Left hindlimb (tissue), 1 donor: ENCODE results near the gene PTH2.
"Not testable (repeated sequence)": the region's sequence is repeated elsewhere in the genome, so short reads cannot be mapped to it uniquely, and the experiment has no call there.

ENCODE experiments used
- DNase-seq: peaks from one replicate; pipeline ENCODE4 v3.0.0-alpha.2; 2018

PTH2 gene, protein sequence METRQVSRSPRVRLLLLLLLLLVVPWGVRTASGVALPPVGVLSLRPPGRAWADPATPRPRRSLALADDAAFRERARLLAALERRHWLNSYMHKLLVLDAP

DNA sequence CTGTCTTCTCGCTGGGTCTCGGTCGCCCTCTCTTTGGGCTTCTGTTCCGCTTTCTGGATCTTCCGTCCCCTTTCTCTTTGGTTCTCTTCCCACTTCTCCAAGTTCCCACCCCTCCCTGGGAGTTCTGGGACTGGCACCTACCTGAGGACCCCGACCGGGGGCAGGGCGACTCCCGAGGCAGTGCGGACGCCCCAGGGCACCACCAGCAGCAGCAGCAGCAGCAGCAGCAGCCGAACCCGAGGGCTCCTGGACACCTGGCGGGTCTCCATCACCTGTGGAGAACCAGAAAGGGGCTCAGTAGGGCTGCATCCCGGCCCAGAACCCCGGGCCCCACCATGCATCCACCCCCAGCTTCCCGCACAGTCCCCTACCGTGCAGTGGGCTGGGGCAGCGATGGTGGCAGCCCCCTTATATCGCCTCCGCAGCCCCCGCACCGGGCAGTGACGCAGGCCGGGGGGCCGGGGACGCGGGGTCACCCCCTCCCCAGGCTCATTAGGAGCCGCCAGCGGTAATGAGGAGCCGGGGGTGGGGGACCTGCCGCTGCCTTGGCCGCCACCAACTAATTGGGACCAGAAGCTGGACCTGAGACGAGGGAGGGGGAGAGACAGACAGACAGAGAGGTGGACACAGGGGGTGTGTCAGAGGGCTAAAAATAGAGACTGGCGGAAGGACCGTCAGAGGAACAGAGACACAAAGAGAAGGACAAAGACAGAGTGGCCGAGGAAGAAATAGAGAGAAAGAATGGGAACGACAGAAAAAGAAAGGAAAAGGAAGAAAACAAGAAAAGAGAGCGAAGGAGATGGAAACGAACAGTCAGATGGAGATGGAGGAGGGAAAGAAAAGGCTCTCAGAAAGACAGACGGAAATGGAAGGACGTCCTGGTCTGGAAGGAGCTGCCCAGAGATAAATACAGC, at the start of gene PTH2:
Gene PTH2, minus strand, starts transcription at position 371 of the 914 bp plus-strand sequence. Its CDS starts 102 bp downstream, at position 269.
- DNase-seq, result no peak

DNA sequence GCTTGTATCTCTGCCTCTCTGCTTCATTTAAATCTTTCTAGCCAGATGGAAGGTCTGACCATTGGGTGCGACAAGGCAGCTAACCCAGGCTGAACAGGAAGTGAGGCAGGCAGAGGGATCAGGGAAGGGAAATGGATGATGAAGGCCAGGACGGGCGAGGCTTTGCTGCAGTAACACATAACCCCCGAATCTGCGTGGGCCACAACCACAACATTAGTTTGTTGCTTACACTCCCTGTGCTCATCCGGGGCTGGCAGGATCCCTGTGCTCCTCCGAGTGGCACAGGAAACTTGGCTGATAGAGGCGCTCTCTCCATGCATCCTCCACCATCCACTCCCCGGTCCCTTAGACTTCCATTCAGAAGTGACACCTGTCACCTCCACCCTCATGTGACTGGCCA, 49.7 kb upstream of the PTH2 start:
- DNase-seq, result peak; percentile 25

DNA sequence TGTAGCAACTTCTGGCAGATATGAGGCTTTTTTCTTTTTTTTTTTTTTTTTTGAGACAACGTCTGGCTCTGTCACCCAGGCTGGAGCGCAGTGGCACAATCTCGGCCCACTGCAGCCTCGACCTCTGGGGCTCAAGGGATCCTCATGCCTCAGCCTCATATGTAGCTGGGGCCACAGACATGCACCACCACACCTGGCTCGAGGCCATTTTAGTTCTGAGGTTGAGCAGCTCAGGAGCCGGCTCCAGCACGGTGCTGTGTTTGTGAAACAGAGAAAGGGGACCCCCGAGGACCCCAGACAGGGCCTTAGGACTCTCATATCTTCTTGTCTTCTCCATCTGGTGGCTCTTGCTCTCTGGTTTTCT, 47.4 kb upstream of the PTH2 start:
- peak; percentile 19 for DNase-seq

DNA sequence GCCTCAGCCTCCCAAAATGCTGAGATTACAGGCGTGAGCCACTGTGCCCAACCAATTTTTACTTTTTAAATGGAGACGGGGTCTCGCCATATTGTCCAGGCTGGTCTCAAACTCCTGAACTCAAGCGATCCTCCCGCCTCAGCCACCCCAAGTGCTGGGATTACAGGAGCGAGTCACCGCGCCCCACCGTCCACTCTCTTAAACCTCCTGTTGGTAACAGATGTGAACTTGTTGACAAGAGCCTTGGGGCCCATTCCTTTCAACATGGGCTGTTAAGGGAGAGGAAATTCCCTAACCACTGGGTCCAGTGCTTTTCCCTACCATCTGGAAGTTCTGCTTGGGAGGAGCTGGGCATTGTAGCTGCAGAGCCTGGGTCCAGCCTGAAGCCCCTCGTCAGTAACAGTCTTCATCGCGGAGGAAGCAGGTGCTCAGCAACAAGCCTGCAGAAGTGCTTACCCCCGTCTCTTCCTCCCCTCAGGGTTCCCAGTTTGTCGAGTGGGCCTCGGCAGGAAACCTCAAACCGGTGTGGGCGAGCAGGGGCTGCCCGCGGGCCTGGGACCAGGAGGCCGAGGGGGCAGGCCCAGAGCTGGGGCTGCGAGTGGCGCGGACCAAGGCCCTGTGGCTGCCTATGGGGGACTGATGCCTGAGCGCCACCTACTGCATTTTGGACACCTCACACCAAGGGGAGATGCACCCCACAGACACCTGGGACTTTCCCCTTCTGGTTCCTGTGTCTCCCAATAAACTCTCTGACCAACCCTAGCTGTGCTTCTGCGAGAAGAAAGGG, 46.8 kb upstream of the PTH2 start:
- DNase-seq, result peak; percentile 31

DNA sequence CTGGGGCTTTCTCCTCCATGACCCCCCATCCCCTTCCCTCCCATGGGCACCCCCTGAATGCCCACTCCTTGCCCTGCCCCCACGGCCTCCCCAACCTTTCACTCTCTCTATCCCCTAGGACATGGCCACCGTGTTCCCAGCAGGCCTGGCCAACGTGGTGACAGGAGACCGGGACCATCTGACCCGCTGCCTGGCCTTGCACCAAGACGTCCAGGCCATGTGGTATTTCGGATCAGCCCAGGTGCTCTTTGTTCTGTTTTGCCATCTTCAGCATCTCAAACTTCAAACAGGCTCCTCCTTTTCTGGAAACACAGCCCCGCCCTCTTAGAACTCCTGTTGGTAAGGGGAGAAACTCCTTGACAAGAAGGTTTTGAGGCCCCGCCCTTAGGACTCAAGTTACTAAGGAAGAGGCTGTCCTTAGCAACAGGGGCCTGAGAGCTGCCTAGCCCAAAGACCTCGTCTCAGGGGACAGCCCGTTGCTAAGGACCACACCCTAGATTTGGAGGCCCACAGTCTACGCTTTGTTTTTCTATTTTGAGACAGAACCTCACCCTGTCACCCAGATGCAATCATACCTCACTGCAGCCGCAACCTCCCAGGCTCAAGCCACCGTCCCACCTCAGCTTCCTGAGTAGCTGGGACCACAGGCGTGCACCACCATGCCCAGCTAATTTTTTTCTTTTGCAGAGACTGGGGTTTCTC, 45.7 kb upstream of the PTH2 start:
- peak; percentile 81 for DNase-seq

DNA sequence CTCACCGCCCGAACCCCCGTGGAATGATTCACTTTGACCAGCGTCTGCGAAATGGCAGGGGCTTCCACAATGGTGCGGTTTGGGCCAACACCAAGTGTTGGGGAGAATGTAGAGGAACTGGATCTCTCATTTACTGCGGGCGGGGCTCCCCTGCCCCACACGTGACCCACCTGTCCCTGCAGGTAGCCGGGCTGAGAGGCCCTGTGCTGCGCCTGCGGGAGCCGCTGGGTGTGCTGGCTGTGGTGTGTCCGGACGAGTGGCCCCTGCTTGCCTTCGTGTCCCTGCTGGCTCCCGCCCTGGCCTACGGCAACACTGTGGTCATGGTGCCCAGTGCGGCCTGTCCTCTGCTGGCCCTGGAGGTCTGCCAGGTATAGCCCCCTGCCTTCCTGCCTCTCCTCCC, 45.0 kb upstream of the PTH2 start:
- peak; percentile 29 for DNase-seq

DNA sequence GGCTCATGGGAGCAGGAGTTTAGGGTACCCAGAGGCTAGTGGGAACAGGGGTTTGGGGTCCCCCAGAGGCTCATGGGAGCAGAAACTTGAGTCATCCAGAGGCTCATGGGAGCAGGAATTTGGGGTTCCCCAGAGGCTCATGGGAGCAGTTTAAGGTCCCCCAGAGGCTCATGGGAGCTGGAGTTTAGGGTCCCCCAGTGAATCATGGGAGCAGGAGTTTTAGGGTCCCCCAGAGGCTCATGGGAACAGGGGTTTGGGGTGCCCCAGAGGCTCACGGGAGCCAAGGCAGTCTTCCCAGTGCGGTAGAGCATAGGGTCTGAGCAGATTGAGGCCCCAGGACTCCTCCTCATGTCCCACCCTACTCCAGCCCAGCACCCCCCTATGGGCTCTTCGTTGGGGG, 42.1 kb upstream of the PTH2 start:
- DNase-seq, result no peak

DNA sequence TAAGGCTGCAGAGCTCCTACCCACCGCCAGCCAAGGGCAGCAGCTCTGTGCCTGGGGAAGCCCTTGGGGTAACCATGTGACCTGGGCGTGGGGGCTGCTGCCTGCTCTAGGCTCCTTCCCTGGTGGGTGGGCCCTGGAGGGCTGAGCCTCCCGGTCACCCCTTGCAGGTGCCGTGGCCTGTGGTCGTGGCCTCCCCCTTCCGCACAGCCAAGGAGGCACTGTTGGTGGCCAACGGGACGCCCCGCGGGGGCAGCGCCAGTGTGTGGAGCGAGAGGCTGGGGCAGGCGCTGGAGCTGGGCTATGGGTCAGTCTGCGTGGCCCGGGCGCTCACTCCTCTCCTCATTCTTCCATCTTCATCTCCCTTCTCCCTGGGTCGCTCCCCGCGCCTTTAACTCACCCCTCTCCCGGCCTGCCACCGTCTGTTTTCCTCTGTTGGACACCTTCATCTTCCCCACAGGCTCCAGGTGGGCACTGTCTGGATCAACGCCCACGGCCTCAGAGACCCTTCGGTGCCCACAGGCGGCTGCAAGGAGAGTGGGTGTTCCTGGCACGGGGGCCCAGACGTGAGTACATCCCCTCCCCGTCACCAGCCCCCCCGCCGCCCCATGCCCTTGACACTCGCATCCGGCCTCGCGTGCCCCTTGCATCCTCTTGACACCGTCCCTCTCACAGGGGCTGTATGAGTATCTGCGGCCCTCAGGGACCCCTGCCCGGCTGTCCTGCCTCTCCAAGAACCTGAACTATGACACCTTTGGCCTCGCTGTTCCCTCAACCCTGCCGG, 40.9 kb upstream of the PTH2 start:
- DNase-seq, result no peak

DNA sequence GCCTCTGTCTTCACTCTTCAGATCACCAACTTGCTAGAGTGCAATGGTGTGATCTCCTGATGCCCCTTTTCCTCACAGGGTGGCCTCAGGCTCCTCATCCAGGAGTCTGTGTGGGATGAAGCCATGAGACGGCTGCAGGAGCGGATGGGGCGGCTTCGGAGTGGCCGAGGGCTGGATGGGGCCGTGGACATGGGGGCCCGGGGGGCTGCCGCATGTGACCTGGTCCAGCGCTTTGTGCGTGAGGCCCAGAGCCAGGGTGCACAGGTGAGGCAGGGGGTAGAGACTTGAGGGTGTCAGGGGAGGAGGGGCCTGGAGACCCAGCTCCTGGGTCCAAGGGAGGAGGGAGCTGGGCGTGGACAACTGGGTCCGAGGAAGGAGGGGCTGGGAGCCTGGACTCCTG, 39.3 kb upstream of the PTH2 start:
- no peak for DNase-seq

DNA sequence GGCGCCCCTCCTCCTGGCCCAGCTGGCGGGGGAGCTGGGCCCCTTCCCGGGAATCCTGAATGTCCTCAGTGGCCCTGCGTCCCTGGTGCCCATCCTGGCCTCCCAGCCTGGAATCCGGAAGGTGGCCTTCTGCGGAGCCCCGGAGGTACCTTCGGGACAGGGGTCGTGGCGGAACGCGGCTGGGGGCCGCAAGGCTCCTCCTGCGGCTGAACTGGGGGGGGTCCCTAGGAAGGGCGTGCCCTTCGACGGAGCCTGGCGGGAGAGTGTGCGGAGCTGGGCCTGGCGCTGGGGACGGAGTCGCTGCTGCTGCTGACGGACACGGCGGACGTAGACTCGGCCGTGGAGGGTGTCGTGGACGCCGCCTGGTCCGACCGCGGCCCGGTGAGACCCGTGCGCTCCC, 38.4 kb upstream of the PTH2 start:
- no peak for DNase-seq

DNA sequence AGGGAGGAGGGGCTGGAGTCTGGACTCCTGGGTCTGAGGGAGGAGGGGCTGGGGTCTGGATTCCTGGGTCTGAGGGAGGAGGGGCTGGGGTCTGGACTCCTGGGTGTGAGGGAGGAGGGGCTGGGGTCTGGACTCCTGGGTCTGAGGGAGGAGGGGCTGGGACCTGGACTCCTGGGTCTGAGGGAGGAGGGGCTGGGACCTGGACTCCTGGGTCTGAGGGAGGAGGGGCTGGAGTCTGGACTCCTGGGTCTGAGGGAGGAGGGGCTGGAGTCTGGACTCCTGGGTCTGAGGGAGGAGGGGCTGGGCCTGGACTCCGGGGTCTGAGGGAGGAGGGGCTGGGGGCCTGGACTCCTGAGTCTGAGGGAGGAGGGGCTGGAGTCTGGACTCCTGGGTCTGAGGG, 37.9 kb upstream of the PTH2 start:
- DNase-seq, result not testable (repeated sequence)

DNA sequence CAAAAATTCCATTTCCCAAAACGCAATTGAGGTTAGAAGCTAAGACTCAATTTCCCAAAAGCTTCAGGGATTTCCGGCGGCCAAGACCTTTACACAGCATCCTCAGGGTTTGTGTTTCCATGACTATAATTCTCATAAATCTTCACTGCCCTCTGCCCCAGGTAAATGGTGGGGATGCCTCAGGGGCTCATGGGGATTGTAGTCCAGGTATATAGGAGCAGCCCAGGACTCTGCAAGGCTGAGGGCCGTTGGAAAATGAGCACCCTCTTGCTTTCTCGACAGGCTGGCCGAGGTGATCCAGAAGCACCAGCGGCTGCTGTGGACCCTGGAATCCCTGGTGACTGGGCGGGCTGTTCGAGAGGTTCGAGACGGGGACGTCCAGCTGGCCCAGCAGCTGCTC, 36.1 kb upstream of the PTH2 start:
- no peak for DNase-seq

DNA sequence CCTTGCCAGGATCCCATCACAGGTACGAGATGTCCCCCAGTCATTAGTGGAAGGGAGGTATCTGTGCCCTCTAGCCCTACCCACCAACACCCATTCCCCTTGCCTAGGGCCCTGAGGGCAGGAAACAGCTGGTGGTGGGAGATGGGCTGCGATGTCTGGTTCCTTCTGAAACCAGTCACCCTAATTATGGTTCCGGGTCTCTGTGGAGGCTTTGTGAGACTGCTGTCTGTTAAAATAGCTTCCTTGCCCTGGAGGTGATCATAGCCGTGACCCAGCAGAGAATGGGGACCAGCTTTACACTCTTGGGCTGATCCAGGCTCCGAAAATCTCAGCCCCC, 35.3 kb upstream of the PTH2 start:
- DNase-seq, result no peak

DNA sequence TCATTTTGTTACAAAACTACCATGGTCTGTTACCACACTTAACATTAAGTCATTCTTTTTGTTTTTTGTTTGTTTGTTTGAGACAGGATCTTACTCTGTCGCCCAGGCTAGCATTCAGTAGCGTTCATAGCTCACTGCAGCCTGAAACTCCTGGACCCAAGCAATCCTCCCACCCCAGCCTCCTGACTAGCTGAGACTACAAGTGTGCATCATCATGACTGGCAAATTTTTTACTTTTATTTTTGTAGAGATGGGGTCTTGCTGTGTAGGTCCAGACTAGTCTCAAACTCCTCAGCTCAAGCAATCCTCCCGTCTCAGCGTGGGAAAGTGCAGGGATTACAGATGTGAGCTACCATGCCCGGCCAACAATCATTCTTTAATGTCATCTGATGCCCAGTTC, 33.1 kb upstream of the PTH2 start:
- no peak for DNase-seq

DNA sequence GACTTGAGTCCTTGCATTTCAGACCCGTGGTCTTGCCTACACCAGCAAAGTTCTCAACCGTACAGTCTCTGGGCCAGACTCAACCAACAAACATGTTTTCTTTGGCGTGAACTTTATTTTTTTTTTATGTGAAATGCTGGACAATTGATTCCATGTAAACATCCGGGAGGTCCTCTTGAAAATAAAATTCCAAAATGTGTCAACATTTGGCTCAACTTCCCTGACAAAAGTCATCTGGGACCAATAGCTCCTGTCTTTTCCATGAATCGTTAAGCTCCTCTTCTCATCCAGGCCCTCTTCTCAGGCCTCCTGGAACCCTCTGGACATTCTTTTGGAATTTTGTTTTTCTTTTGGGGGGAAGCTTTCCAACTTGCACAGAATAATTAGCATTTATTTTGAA, 32.5 kb upstream of the PTH2 start:
- no peak for DNase-seq

DNA sequence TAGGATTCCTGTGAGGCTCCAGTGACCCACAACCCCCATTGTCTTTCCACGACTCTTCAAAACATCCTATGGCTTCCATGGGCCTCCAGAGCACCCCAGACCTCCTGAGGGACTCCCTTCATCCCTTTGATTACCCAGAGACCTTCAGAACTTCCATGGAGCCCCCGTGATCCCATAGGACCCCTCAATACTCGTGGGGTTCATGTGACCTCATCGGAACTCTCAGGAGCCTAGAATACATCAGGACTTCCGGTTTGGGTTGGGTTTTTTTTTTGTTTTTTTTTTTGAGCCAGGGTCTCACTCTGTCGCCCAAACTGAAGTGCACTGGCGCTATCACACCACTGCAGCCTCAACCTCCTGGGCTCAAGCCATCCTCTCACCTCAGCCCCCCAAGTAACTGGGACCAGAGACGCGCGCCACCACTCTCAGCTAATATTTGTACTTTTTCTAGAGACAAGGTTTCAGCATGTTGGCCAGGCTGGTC, 30.6 kb upstream of the PTH2 start:
- no peak for DNase-seq

DNA sequence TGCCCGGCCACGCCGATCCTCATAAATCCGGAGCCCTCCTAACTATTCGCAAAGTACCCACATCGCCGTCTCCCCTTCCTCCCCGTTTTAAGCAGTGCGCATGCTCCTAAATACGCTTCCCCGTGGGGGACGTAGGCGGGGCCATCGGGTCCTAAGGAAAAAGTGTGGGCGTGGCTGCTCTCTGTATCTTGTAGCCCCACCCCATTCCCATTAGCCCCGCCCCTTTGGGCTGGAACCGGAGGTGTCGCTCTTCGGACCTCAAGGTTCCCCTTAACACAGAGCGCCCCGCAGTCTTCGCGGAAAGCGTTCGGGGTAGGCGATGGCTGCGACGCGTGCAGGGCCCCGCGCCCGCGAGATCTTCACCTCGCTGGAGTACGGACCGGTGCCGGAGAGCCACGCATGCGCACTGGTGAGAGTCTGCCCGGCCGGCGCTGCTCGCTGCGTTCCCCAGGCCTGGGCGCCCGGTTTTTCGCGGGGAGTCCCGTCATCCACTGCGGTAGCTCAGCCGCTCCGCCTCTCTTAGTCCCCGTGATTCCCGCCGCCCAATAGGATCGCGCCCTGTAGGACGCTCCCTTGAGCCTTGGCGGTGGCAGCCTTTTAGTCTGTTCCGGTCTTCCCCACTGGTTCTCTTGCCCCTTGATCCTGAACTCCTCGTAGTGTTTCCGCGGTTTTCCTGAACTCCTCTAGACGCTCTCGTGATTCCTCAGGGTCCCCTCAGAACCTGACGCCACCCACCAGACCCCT, 29.9 kb upstream of the PTH2 start, which contains the start of gene ALDH16A1:
Gene ALDH16A1, plus strand, starts transcription at position 213 of the 744 bp plus-strand sequence. Its CDS starts 107 bp downstream, at position 320.
- DNase-seq, result peak; percentile 99

DNA sequence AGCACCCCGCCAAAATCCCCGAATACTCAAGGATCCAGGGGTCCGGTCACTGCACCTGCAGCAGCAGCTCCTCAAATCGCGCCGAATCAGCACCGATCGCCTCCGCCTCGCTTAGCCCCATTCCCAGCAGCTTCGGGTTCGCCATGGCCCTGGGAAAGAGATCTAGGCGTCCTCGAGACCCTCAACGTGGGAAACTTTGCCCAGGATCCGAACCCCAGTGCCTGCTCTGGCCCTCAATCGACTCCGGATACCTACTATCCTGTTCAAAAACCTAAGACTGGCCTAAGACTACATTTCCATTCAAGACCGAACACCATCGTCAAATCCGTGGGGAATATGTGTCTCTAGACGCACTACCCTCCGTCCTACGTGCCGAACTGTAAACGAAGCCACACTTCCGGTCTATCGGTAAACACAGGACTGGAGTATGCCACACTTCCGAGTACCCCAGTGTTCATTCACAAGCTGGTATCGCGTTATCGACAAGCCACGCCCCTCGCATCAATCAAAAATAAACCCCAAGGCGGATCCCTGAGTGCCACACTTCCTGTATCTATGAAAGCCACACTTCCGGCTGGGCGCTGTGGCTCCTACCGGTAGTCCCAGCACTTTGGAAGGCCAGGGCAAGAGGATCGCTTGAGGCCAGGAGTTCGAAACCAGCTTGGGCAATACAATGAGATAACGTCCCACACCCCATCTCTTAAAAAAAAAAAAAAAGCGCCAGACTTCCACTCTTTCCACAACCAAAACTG, 28.4 kb upstream of the PTH2 start, which contains the start of gene PIH1D1:
Gene PIH1D1, minus strand, starts transcription at position 385 of the 752 bp plus-strand sequence. Its CDS starts 240 bp downstream, at position 145.
- DNase-seq, result peak; percentile 97

DNA sequence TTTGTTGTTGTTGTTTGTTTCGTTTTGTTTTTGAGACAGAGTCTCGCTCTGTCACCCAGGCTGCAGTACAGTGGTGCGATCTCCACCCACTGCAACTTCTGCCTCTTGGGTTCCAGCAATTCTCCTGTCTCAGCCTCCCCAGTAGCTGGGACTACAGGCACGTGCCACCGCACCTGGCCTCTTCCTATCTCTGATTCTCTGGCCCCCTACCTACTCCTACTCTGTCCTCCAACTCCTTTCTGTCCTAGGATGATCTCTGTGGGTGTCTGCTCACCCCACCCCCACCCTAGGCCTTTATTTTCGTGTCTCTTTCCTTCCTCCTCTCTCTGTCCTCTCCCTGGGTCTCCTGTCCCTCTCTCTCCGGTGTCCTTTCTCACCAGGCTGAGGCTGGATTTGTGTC, 27.2 kb upstream of the PTH2 start:
- DNase-seq, result no peak

DNA sequence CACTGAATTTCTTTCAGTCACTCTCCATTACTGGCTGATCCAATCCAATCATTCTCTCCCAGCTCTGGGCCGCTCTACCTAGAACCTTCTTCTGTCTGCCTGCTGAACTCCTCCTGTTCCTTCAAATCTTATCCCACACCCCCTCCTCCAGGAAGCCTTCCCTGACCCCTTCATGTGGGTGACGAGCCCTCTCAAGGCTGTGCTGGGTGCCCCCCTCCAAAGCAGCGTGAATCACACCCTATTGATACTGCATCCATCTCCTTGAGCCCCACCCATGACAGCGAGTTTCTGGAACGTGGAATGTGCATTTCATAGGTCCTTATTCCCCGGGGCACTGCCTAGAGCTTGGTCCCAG, 25.2 kb upstream of the PTH2 start:
- DNase-seq, result no peak
